ENCODE data around the gene TAF4.

- TF ChIP-seq SUZ12 (IDR thresholded peaks at IDR 0.05; ENCODE audit: extremely low read depth, insufficient read depth, insufficient read length), result no peak
- no peak for TF ChIP-seq ZNF274 (IDR thresholded peaks at IDR 0.05; ENCODE audit: low read depth, low read length)
- TF ChIP-seq YY1 (IDR thresholded peaks at IDR 0.05; ENCODE audit: insufficient read depth, insufficient read length), result no peak
Observed at GRCh38 chr20:62042025-62042820, 23.5 kb downstream of the TAF4 start.

All from NT2/D1 (cell line).